Activated T-helper 2 cell treated with anti-CD3 and anti-CD28 coated beads, Interferon-gamma antibody, Interleukin-2, Interleukin-4, amounts not matched to agents 10 μg/mL and 5 μg/mL and 100 μg/mL, durations not matched to agents 14 hours and 24 hours and 36 hours (primary cell): ENCODE measurements around the gene HNRNPUL1. TPM values are rescaled to one million over a fixed set of nuclear protein-coding genes. Genes with fewer than 3 reads are reported as not detected.
"Not testable (repeated sequence)": the region's sequence is repeated elsewhere in the genome, so short reads cannot be mapped to it uniquely, and the experiment has no call there.

Experiments
- DNase-seq: peaks from one replicate; pipeline ENCODE4 v3.0.0; 2021; ENCODE audit warnings: low spot score
- H3K27ac Mint-ChIP-seq: one replicate; pipeline ENCODE4 v1.8.0; 2021; ENCODE audit warnings: mixed read lengths
- H3K27me3 Mint-ChIP-seq: one replicate; pipeline ENCODE4 v1.8.0; 2021; ENCODE audit warnings: low read depth, mixed read lengths
- H3K36me3 Mint-ChIP-seq: one replicate; pipeline ENCODE4 v1.8.0; 2021; ENCODE audit warnings: low read depth, mixed read lengths
- H3K4me1 Mint-ChIP-seq: one replicate; pipeline ENCODE4 v1.8.0; 2021; ENCODE audit warnings: low read depth, mixed read lengths
- H3K4me3 Mint-ChIP-seq: one replicate; pipeline ENCODE4 v1.8.0; 2021; ENCODE audit warnings: low read depth, mild to moderate bottlenecking, moderate library complexity, mixed read lengths
- H3K9me3 Mint-ChIP-seq: one replicate; pipeline ENCODE4 v1.8.0; 2021; ENCODE audit warnings: mixed read lengths
- intact Hi-C: fragments of 100-400 bp; cut with micrococcal nuclease; formaldehyde crosslinking; loops from one replicate; pipeline ENCODE4 v1.15.1; 2023
- total RNA-seq: library from RNA; stranded (reverse); gene quantifications from 2 replicates; pipeline ENCODE4 v1.2.3, GENCODE V29; 2022

The HNRNPUL1 gene
- total RNA-seq, 1 donor from 2014 or later, result 294 TPM

DNA sequence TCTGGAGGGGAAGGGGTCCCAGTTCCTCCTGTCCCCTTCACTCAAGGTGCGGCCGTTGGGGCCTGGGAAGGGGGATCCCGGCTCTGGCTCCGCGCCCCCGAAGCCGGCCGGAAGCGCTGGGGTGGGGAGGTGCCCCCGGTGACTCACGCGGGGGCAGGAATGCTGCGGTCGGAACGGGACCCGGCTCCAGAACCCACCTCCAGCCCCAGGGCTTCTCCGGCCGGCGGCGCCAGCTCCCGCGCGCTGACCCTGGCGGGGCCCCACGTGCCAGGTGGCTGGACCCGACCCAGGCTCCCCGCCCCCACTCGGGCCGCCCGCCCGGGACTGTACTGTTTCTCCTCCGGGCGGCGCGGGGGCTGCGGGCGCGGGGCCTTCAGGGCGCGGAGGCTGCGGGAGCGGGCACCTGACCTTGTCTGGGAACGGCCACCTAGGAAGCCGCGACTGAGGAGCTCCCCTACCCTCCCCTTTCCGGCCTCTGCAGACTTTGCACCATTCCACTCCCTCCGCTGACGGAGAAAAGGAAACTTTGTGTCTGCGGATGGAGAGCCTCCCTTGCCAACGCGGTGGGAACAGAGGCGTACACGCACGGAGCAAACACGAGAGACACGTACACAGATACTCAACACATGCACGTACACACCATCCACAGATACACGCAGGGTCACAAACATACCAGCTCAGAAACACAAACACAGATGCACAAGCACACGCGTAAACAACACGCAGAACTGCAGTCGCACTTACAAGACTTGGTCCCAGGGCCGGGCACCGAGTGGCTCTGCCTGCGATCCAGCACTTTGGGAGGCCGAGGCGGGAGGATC, 37.9 kb upstream of the HNRNPUL1 start:
- peak; percentile 13 for DNase-seq
- H3K4me1 Mint-ChIP-seq, result peaks cover 24% of the 10 kb centered on the region
- no peaks in the 10 kb centered on the region for H3K9me3 Mint-ChIP-seq
- peaks cover 10% of the 10 kb centered on the region for H3K27me3 Mint-ChIP-seq
- H3K36me3 Mint-ChIP-seq, result no peaks in the 10 kb centered on the region
- intact Hi-C loops, result no loop called here
- H3K4me3 Mint-ChIP-seq, result peak overlapping the region; percentile 80
- peak overlapping the region; percentile 81 for H3K27ac Mint-ChIP-seq

- intact Hi-C loops, result no loop called here
- peaks cover 9% of the 10 kb centered on the region for H3K27me3 Mint-ChIP-seq
- H3K4me1 Mint-ChIP-seq, result peaks cover 24% of the 10 kb centered on the region
- H3K9me3 Mint-ChIP-seq, result no peaks in the 10 kb centered on the region
- DNase-seq, result no peak
- H3K36me3 Mint-ChIP-seq, result no peaks in the 10 kb centered on the region
- peak overlapping the region; percentile 81 for H3K27ac Mint-ChIP-seq
- peak overlapping the region; percentile 80 for H3K4me3 Mint-ChIP-seq
Observed at GRCh38 chr19:41226874-41227390, 37.2 kb upstream of the HNRNPUL1 start.

DNA sequence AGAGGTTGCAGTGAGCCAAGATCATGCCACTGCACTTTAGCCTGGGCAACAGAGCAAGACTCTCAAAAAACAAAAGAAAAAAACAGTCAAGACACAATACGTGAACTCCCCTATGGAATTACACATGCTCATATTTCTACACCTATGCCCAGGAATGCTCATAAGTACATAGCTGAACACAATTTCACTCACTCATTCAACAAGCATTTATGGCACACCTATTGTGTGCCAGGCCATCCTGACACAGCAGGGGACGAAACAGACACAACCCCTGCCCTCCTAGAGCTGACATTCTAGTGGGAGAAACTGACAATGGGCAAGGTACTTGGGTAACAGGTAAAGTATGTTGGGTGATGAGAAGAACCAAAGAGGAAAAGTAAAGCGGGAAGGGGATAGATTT, 35.7 kb upstream of the HNRNPUL1 start:
- intact Hi-C loops, result no loop called here
- peaks cover 5% of the 10 kb centered on the region for H3K27me3 Mint-ChIP-seq
- no peak for DNase-seq
- H3K4me3 Mint-ChIP-seq, result no peak overlapping the region
- H3K9me3 Mint-ChIP-seq, result no peaks in the 10 kb centered on the region
- H3K4me1 Mint-ChIP-seq, result peaks cover 24% of the 10 kb centered on the region
- no peak overlapping the region for H3K27ac Mint-ChIP-seq
- H3K36me3 Mint-ChIP-seq, result no peaks in the 10 kb centered on the region

DNA sequence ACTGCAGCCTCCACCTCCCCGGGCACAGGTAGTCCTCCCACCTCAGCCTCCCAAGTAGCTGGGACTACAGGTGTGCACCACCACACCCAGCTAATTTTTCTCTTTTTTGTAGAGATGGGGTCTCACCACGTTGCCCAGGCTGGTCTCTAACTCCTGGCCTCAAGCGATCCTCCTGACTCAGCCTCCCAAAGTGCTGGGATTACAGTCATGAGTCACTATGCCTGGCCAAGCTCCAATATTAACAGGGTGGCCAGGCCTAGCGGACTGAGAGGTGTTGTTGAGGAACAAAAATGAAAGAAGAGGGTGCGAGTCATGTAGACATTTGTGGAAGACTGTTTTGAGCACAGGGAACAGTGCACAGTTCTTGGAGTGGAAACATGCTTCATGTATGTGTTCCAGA, 34.8 kb upstream of the HNRNPUL1 start:
- DNase-seq, H3K27ac Mint-ChIP-seq, H3K27me3 Mint-ChIP-seq, H3K9me3 Mint-ChIP-seq, H3K4me3 Mint-ChIP-seq, intact Hi-C loops, H3K36me3 Mint-ChIP-seq: not testable (repeated sequence)
- peaks cover 18% of the 10 kb centered on the region for H3K4me1 Mint-ChIP-seq

DNA sequence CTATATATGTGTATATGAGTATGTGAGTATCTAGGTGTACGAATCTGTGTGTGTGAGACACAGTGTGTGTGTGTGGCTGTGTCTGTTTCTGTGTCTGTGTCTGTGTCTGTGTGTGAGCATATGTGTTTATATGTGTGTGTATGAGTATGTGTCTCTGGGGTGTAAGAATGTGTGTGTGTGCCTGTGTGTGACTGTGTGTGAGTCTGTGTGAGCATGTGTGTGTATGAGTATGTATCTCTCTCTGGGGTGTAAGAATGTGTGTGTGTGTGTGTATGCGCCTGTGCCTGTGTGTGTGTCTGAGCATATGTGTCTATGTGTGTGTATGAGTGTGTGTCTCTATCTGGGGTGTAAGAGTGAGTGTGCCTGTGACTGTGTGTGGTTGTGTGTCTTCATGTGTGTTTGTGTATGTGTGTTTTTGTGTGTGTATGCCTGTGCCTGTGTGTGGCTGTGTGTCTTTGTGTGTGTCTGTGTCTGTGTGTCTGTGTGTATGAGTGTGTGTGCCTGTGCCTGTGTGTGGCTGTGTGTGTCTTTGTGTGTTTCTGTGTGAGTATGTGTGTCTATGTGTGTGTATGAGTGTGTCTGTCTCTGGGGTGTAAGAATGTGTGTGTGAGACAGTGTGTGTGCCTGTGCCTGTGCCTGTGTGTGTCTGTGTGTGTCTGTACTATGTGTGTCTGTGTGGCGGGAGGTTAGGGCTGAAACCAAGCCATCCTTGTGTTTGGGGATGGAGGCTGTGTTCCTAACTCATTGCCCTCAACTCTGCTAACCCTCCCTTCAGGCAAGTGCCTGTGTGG, 33.9 kb upstream of the HNRNPUL1 start:
- Mint-ChIP-seq H3K4me3 (no peak overlapping the region), H3K9me3 (no peaks in the 10 kb centered on the region), H3K4me1 (peaks cover 13% of the 10 kb centered on the region), H3K27ac (no peak overlapping the region), H3K27me3 (peaks cover 2% of the 10 kb centered on the region), H3K36me3 (no peaks in the 10 kb centered on the region)
- intact Hi-C loops, result no loop called here
- no peak for DNase-seq

GRCh38 chr19:41232686-41233085, 31.5 kb upstream of the HNRNPUL1 start:
- Mint-ChIP-seq H3K4me1 (no peaks in the 10 kb centered on the region), H3K27ac (no peak overlapping the region), H3K4me3 (no peak overlapping the region), H3K36me3 (no peaks in the 10 kb centered on the region), H3K27me3 (no peaks in the 10 kb centered on the region), H3K9me3 (no peaks in the 10 kb centered on the region)
- intact Hi-C loops, result no loop called here
- DNase-seq, result no peak

GRCh38 chr19:41233748-41234240, 30.4 kb upstream of the HNRNPUL1 start:
- no peak overlapping the region for H3K27ac Mint-ChIP-seq
- H3K9me3 Mint-ChIP-seq, result no peaks in the 10 kb centered on the region
- no peaks in the 10 kb centered on the region for H3K4me1 Mint-ChIP-seq
- no peaks in the 10 kb centered on the region for H3K36me3 Mint-ChIP-seq
- H3K4me3 Mint-ChIP-seq, result no peak overlapping the region
- intact Hi-C loops, result no loop called here
- no peaks in the 10 kb centered on the region for H3K27me3 Mint-ChIP-seq
- no peak for DNase-seq

- Mint-ChIP-seq H3K27ac (no peak overlapping the region), H3K4me1 (no peaks in the 10 kb centered on the region), H3K4me3 (no peak overlapping the region), H3K27me3 (peaks cover 4% of the 10 kb centered on the region), H3K9me3 (no peaks in the 10 kb centered on the region), H3K36me3 (no peaks in the 10 kb centered on the region)
- no peak for DNase-seq
- intact Hi-C loops, result no loop called here
Observed at GRCh38 chr19:41234512-41235168, 29.5 kb upstream of the HNRNPUL1 start.

- no peaks in the 10 kb centered on the region for H3K9me3 Mint-ChIP-seq
- no peak overlapping the region for H3K27ac Mint-ChIP-seq
- DNase-seq, result no peak
- H3K4me1 Mint-ChIP-seq, result no peaks in the 10 kb centered on the region
- H3K36me3 Mint-ChIP-seq, result no peaks in the 10 kb centered on the region
- peaks cover 8% of the 10 kb centered on the region for H3K27me3 Mint-ChIP-seq
- intact Hi-C loops, result no loop called here
- no peak overlapping the region for H3K4me3 Mint-ChIP-seq
Observed at GRCh38 chr19:41235480-41235879, 28.7 kb upstream of the HNRNPUL1 start.

- intact Hi-C loops, result no loop called here
- H3K36me3 Mint-ChIP-seq, result no peaks in the 10 kb centered on the region
Observed at GRCh38 chr19:41238244-41238643, 25.9 kb upstream of the HNRNPUL1 start.

DNA sequence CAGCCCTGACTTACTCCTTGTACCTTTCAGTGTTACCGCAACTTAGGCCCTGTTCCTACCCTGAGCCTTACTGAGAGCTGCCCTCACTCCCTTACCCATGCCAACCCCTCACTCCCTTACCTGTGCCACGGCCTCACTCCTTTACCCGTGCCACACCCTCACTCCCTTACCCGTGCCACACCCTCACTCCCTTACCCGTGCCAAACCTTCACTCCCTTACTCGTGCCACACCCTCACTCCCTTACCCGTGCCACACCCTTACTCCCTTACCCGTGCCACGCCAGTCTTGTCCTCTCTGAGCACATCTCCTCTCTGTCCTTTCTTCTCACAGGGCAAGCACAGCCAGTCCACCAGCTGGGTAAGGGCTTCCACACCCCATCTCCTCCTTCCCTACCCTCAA, 24.8 kb upstream of the HNRNPUL1 start:
- H3K4me1 Mint-ChIP-seq, result no peaks in the 10 kb centered on the region
- H3K27ac Mint-ChIP-seq, result no peak overlapping the region
- peaks cover 8% of the 10 kb centered on the region for H3K27me3 Mint-ChIP-seq
- no peaks in the 10 kb centered on the region for H3K9me3 Mint-ChIP-seq
- no peak for DNase-seq
- H3K36me3 Mint-ChIP-seq, result no peaks in the 10 kb centered on the region
- intact Hi-C loops, result no loop called here
- no peak overlapping the region for H3K4me3 Mint-ChIP-seq

More at GRCh38 chr19:41238244-41238643, 25.9 kb upstream of the HNRNPUL1 start:
- no peak overlapping the region for H3K27ac Mint-ChIP-seq
- H3K9me3 Mint-ChIP-seq, result no peaks in the 10 kb centered on the region
- DNase-seq, result no peak
- no peaks in the 10 kb centered on the region for H3K4me1 Mint-ChIP-seq
- peaks cover 8% of the 10 kb centered on the region for H3K27me3 Mint-ChIP-seq
- no peak overlapping the region for H3K4me3 Mint-ChIP-seq

DNA sequence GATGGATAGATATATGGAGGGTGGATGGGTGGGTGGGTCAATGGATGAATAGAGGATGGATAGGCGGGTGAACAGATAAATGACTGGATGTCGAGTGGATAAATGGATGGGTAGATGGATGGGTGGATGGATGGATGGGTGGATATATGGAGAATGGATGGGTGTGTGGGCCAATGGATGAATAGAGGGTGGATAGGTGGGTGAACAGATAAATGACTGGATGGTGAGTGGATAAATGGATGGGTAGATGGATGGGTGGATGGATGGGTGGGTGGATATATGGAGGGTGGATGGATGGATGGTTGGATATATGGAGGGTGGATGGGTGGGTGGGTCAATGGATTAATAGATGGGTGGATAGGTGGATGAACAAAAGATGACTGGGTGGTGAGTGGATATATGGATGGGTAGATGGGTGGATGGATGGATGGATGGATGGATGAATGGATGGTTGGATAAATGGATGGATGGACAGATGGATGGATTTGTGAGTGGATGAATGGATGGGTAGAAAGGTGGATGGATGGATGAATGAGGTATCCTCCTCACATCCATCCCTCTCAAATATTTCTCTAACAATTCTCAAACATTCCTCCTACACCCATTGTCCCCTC, 24.1 kb upstream of the HNRNPUL1 start:
- no peaks in the 10 kb centered on the region for H3K4me1 Mint-ChIP-seq
- no peak for DNase-seq
- no peaks in the 10 kb centered on the region for H3K9me3 Mint-ChIP-seq
- H3K36me3 Mint-ChIP-seq, result no peaks in the 10 kb centered on the region
- H3K27me3 Mint-ChIP-seq, result peaks cover 8% of the 10 kb centered on the region
- H3K4me3 Mint-ChIP-seq, result no peak overlapping the region
- intact Hi-C loops, result no loop called here
- no peak overlapping the region for H3K27ac Mint-ChIP-seq
